HEK293 (cell line): ENCODE measurements around the gene LRCH1.

Experiments
- TRIM28 ChIP-seq: IDR thresholded peaks from 2 replicates; pipeline ENCODE4 v1.6.1; 2011; ENCODE audit warnings: low read length, control low read depth, borderline replicate concordance
- ZNF121 ChIP-seq: fragments of 450-650 bp; formaldehyde crosslinking; IDR thresholded peaks from 2 replicates; pipeline ENCODE4 v1.5.1; 2016; ENCODE audit warnings: missing biosample characterization, missing genetic modification characterization
- ZNF391 ChIP-seq: fragments of 450-650 bp; formaldehyde crosslinking; IDR thresholded peaks from 2 replicates; pipeline ENCODE4 v1.5.1; 2016; ENCODE audit warnings: low read depth, missing biosample characterization, missing genetic modification characterization, borderline replicate concordance
- ZNF785 ChIP-seq: fragments of 450-650 bp; formaldehyde crosslinking; IDR thresholded peaks from 2 replicates; pipeline ENCODE4 v1.5.1; 2016; ENCODE audit warnings: missing biosample characterization, missing genetic modification characterization

DNA sequence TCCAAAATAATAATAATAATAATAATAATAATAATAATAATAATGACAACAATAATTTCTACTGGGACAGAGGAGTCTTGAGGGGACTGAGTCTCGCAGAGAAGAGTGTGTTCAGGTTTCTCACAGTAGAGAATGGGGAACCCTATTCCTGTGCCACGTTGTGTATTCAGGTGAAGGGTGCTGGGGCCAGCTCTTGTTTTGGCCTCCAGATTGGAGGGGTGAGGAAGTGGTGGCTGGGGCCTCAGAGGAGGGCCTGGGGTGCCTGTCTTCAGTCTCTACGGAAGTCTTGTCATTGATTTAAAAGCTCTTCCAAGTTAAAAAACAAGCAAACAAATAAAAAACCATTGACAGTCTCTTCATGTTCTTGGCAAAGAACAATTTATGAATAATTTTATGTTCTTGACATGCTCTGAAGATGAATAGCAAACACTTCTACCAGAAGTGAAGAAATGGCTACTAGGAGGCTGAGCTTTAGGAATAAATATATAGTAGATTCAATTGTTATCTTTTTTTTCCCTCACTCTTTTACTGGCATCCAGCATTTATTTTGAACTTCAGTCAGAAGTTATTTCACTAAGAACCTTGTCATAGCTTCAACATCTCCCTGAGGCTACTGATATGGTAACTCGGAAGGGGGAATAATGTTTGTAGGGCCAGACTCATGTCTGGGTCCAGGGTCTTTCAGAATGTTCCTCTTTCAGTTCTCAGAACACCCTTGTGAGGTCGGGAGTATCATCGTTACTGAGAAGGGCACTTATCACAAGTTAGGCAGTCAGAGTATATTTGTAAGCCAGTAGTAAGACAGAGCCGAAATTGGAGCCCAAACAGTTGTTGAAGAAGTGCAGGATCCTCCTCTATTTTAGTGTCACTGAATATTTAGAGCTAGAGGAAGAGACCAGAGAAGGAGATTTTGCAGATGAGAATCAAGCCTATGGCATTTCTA lies 13.1 kb downstream of the LRCH1 start:
- TF ChIP-seq TRIM28 (no peak), ZNF391 (tag by site-specific recombination) (no peak), ZNF785 (tag by site-specific recombination) (no peak), ZNF121 (tag by site-specific recombination) (no peak)
